HG02840 (cell line): ENCODE measurements around the gene VWA3B.
A peak's percentile ranks its signal among the peaks of the same experiment; 100 is the strongest.
"Not testable (repeated sequence)": the region's sequence is repeated elsewhere in the genome, so short reads cannot be mapped to it uniquely, and the experiment has no call there.

Experiments used
- ATAC-seq: cut with Tn5 transposase; IDR thresholded peaks from one replicate; pipeline ENCODE4 v1.9.1; 2021; ENCODE audit warnings: mild to moderate bottlenecking, moderate library complexity, moderate number of reproducible peaks; ENCODE audit not compliant: unreplicated experiment, low FRiP score

The VWA3B gene

GRCh38 chr2:98086491-98087446, at the start of gene VWA3B:
TSS of gene VWA3B (plus strand) at chr2:98087167. CDS start at chr2:98093093, 5,926 bp downstream.
- ATAC-seq = peak; percentile 75

- no peak for ATAC-seq
These were observed 49.8 kb upstream of the VWA3B start for GRCh38 chr2:98037206-98037605.

- ATAC-seq = no peak
These were observed 49.2 kb upstream of the VWA3B start for GRCh38 chr2:98037666-98038336.

- no peak for ATAC-seq
These were observed 47.7 kb upstream of the VWA3B start for GRCh38 chr2:98039085-98039756.

GRCh38 chr2:98040331-98040939, 46.5 kb upstream of the VWA3B start:
- no peak for ATAC-seq

GRCh38 chr2:98043101-98043500, 43.9 kb upstream of the VWA3B start:
- no peak for ATAC-seq

- not testable (repeated sequence) for ATAC-seq
These were observed 42.2 kb upstream of the VWA3B start for GRCh38 chr2:98044730-98045129.

- no peak for ATAC-seq
These were observed 36.9 kb upstream of the VWA3B start for GRCh38 chr2:98050070-98050469.

GRCh38 chr2:98058191-98058975, 28.6 kb upstream of the VWA3B start:
- ATAC-seq = no peak

- ATAC-seq = no peak
These were observed 26.7 kb upstream of the VWA3B start for GRCh38 chr2:98060277-98060676.

- no peak for ATAC-seq
These were observed 23.6 kb upstream of the VWA3B start for GRCh38 chr2:98063291-98063854.

- no peak for ATAC-seq
These were observed 21.2 kb upstream of the VWA3B start for GRCh38 chr2:98065808-98066207.

GRCh38 chr2:98067160-98067559, 19.8 kb upstream of the VWA3B start:
- no peak for ATAC-seq

GRCh38 chr2:98070081-98070480, 16.9 kb upstream of the VWA3B start:
- no peak for ATAC-seq

- no peak for ATAC-seq
These were observed 14.5 kb upstream of the VWA3B start for GRCh38 chr2:98072442-98072841.

- ATAC-seq = no peak
These were observed 8.3 kb upstream of the VWA3B start for GRCh38 chr2:98078701-98079100.

- ATAC-seq = no peak
These were observed 2.7 kb upstream of the VWA3B start for GRCh38 chr2:98084151-98084868.

GRCh38 chr2:98084869-98085238, 2.1 kb upstream of the VWA3B start:
- no peak for ATAC-seq

GRCh38 chr2:98085649-98086048, 1.3 kb upstream of the VWA3B start:
- ATAC-seq = no peak
